ENCODE results near the gene RUFY3. TPM values are rescaled to one million over a fixed set of nuclear protein-coding genes. Genes with fewer than 3 reads are reported as not detected.
"Not testable (repeated sequence)": the region's sequence is repeated elsewhere in the genome, so short reads cannot be mapped to it uniquely, and the experiment has no call there.

Gene RUFY3
- total and polyA plus RNA-seq, 2 of the 13 experiments (the other 11 are each of a cell fraction or from before 2014, with no cell fraction given) = 17.9 to 25.3 TPM

DNA sequence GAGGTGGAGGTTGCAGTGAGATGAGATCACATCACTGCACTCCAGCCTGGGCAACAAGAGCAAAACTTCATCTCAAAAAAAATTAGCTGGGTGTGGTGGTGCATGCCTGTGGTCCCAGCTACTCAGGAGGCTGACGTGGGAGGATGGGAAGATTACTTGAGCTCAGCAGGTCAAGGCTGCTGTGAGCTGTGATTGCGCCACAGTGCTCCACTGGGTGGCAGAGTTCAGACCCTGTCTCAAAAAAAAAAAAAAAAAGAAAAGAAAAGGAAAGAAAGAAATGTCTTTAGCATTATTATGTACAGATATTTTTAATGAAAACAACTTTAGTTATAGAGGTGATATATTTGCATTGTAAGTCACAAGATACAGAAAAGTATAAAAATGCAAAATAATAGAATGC lies 14.2 kb downstream of the RUFY3 start:
- CTCF ChIA-PET (ENCODE audit: low intra/inter-chr PET ratio, low total read pairs); in situ Hi-C loops (cut with HindIII; ENCODE audit: extremely low pct_ligation_motif_present, low pct_unique_long_range_greater_than_20kb); H3K27ac ChIP-seq (ENCODE audit: extremely low read length, insufficient read depth, low read length); H3K79me2 ChIP-seq (ENCODE audit: insufficient read depth, low read length); H4K20me1 ChIP-seq (ENCODE audit: insufficient read depth, low read length); BruUV-seq (replicated peaks); FAIRE-seq; H3K4me3 ChIP-seq (replicated peaks in 1 of 3; ENCODE audit: insufficient read depth in 1 of 3, low read depth in 2 of 3, low read length in 3 of 3); H3K9me3 ChIP-seq (ENCODE audit: low read length); H2AFZ ChIP-seq (ENCODE audit: low read length); H3K9ac ChIP-seq (ENCODE audit: insufficient read depth, low read depth, low read length); H3K27me3 ChIP-seq (ENCODE audit: control insufficient read depth in 1 of 2, insufficient read depth in 2 of 2, low read length in 2 of 2); H3K4me2 ChIP-seq (ENCODE audit: low read depth, low read length); H3K36me3 ChIP-seq (replicated peaks in 1 of 2; ENCODE audit: control insufficient read depth in 1 of 2, insufficient read depth in 2 of 2, low read length in 2 of 2): not testable (repeated sequence)
- DNase-seq (ENCODE audit: low spot score) = peak; percentile 33
- POLR2A ChIA-PET = interaction anchor here (1.3 to 2.0 kb wide), 2 partner anchors 30 to 102 kb away, joined by 5 read pairs; no protein-coding TSS in a partner anchor
- intact Hi-C loops (cut with micrococcal nuclease; ENCODE audit: unreplicated experiment) = loop anchor here (2.0 kb wide), 1 partner anchor 31 kb away; no protein-coding TSS in a partner anchor
- peak; percentile 53; the same call in 2 of the 3 replicates for ATAC-seq
- 51% methylated on average over 2 of the region's 2 CpGs for WGBS (ENCODE audit: low lambda C conversion rate)
- H3K4me1 ChIP-seq (ENCODE audit: insufficient read depth, low read length) = peaks cover 36% of the 10 kb centered on the region
- TF ChIP-seq NR2F1 (CRISPR knock-in tag; IDR thresholded peaks at IDR 0.05) (peak; percentile 35 to 46; a peak in 1 of 4 replicates), HOXA3 (CRISPR knock-in tag; IDR thresholded peaks at IDR 0.05) (0 out of 2 replicates have a peak, but pooled peaks have one; percentile 20), RARA (CRISPR knock-in tag; IDR thresholded peaks at IDR 0.05) (peak; percentile 35; the same call in 1 of the 2 replicates), NR2F6 (IDR thresholded peaks at IDR 0.05) (peak; percentile 46; the same call in 1 of the 2 replicates), NR2F6 (CRISPR knock-in tag; IDR thresholded peaks at IDR 0.05) (peak; percentile 64), ZMYM4 (CRISPR knock-in tag; IDR thresholded peaks at IDR 0.05) (0 out of 2 replicates have a peak, but pooled peaks have one; percentile 33), ZNF460 (CRISPR knock-in tag; IDR thresholded peaks at IDR 0.05; ENCODE audit: borderline replicate concordance) (peak; percentile 85)
- TF ChIP-seq, protein P1, sequence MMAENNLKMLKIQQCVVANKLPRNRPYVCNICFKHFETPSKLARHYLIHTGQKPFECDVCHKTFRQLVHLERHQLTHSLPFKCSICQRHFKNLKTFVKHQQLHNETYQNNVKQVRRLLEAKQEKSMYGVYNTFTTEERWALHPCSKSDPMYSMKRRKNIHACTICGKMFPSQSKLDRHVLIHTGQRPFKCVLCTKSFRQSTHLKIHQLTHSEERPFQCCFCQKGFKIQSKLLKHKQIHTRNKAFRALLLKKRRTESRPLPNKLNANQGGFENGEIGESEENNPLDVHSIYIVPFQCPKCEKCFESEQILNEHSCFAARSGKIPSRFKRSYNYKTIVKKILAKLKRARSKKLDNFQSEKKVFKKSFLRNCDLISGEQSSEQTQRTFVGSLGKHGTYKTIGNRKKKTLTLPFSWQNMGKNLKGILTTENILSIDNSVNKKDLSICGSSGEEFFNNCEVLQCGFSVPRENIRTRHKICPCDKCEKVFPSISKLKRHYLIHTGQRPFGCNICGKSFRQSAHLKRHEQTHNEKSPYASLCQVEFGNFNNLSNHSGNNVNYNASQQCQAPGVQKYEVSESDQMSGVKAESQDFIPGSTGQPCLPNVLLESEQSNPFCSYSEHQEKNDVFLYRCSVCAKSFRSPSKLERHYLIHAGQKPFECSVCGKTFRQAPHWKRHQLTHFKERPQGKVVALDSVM (CRISPR knock-in tag; IDR thresholded peaks at IDR 0.05) = 0 out of 2 replicates have a peak, but pooled peaks have one; percentile 20
- TF ChIP-seq, protein P2, sequence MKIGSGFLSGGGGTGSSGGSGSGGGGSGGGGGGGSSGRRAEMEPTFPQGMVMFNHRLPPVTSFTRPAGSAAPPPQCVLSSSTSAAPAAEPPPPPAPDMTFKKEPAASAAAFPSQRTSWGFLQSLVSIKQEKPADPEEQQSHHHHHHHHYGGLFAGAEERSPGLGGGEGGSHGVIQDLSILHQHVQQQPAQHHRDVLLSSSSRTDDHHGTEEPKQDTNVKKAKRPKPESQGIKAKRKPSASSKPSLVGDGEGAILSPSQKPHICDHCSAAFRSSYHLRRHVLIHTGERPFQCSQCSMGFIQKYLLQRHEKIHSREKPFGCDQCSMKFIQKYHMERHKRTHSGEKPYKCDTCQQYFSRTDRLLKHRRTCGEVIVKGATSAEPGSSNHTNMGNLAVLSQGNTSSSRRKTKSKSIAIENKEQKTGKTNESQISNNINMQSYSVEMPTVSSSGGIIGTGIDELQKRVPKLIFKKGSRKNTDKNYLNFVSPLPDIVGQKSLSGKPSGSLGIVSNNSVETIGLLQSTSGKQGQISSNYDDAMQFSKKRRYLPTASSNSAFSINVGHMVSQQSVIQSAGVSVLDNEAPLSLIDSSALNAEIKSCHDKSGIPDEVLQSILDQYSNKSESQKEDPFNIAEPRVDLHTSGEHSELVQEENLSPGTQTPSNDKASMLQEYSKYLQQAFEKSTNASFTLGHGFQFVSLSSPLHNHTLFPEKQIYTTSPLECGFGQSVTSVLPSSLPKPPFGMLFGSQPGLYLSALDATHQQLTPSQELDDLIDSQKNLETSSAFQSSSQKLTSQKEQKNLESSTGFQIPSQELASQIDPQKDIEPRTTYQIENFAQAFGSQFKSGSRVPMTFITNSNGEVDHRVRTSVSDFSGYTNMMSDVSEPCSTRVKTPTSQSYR (CRISPR knock-in tag; IDR thresholded peaks at IDR 0.05; ENCODE audit: borderline replicate concordance) = peak; percentile 48; the same call in 1 of the 2 replicates
- TF ChIP-seq, protein P3, sequence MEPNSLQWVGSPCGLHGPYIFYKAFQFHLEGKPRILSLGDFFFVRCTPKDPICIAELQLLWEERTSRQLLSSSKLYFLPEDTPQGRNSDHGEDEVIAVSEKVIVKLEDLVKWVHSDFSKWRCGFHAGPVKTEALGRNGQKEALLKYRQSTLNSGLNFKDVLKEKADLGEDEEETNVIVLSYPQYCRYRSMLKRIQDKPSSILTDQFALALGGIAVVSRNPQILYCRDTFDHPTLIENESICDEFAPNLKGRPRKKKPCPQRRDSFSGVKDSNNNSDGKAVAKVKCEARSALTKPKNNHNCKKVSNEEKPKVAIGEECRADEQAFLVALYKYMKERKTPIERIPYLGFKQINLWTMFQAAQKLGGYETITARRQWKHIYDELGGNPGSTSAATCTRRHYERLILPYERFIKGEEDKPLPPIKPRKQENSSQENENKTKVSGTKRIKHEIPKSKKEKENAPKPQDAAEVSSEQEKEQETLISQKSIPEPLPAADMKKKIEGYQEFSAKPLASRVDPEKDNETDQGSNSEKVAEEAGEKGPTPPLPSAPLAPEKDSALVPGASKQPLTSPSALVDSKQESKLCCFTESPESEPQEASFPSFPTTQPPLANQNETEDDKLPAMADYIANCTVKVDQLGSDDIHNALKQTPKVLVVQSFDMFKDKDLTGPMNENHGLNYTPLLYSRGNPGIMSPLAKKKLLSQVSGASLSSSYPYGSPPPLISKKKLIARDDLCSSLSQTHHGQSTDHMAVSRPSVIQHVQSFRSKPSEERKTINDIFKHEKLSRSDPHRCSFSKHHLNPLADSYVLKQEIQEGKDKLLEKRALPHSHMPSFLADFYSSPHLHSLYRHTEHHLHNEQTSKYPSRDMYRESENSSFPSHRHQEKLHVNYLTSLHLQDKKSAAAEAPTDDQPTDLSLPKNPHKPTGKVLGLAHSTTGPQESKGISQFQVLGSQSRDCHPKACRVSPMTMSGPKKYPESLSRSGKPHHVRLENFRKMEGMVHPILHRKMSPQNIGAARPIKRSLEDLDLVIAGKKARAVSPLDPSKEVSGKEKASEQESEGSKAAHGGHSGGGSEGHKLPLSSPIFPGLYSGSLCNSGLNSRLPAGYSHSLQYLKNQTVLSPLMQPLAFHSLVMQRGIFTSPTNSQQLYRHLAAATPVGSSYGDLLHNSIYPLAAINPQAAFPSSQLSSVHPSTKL (CRISPR knock-in tag; IDR thresholded peaks at IDR 0.05) = 0 out of 2 replicates have a peak, but pooled peaks have one; percentile 19
- TF ChIP-seq, protein P4, sequence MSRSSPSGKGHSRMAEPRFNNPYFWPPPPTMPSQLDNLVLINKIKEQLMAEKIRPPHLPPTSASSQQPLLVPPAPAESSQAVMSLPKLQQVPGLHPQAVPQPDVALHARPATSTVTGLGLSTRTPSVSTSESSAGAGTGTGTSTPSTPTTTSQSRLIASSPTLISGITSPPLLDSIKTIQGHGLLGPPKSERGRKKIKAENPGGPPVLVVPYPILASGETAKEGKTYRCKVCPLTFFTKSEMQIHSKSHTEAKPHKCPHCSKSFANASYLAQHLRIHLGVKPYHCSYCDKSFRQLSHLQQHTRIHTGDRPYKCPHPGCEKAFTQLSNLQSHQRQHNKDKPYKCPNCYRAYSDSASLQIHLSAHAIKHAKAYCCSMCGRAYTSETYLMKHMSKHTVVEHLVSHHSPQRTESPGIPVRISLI (CRISPR knock-in tag; IDR thresholded peaks at IDR 0.05; ENCODE audit: borderline replicate concordance) = peak; percentile 90
- TF ChIP-seq, protein P5, sequence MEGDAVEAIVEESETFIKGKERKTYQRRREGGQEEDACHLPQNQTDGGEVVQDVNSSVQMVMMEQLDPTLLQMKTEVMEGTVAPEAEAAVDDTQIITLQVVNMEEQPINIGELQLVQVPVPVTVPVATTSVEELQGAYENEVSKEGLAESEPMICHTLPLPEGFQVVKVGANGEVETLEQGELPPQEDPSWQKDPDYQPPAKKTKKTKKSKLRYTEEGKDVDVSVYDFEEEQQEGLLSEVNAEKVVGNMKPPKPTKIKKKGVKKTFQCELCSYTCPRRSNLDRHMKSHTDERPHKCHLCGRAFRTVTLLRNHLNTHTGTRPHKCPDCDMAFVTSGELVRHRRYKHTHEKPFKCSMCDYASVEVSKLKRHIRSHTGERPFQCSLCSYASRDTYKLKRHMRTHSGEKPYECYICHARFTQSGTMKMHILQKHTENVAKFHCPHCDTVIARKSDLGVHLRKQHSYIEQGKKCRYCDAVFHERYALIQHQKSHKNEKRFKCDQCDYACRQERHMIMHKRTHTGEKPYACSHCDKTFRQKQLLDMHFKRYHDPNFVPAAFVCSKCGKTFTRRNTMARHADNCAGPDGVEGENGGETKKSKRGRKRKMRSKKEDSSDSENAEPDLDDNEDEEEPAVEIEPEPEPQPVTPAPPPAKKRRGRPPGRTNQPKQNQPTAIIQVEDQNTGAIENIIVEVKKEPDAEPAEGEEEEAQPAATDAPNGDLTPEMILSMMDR (CRISPR knock-in tag; IDR thresholded peaks at IDR 0.05) = peak; percentile 42
